Urinary bladder (tissue), 4 donors: ENCODE results near the gene POU2F3. TPM values are rescaled to one million over a fixed set of nuclear protein-coding genes. Genes with fewer than 3 reads are reported as not detected.
A peak's percentile ranks its signal among the peaks of the same experiment; 100 is the strongest.

ENCODE experiments used
- DNase-seq: peaks from one replicate; pipeline ENCODE4 v3.0.0-alpha.2; 2015; ENCODE audit errors: extremely low spot score
- H3K27ac ChIP-seq: one replicate; pipeline ENCODE4 v1.5.1; 2013; ENCODE audit warnings: low read depth, mild to moderate bottlenecking, moderate library complexity
- H3K36me3 ChIP-seq: one replicate; pipeline ENCODE4 v1.6.1; 2013; ENCODE audit warnings: mild to moderate bottlenecking, moderate library complexity; ENCODE audit not compliant: insufficient read depth
- H3K4me1 ChIP-seq: one replicate; pipeline ENCODE4 v1.6.1; 2013; ENCODE audit warnings: mild to moderate bottlenecking, moderate library complexity; ENCODE audit not compliant: insufficient read depth
- H3K4me3 ChIP-seq: one replicate; pipeline ENCODE4 v1.5.1; 2013; ENCODE audit warnings: low read depth, low read length
- WGBS: extraction: QIAGEN DNeasy Blood & Tissue Kit; methylation state at CpG from one replicate; pipeline ENCODE4 v1.1.7; 2013; 5-methylcytosine and 5-hydroxymethylcytosine counted together
- polyA plus RNA-seq: library from polyadenylated mRNA; stranded (reverse); fragments of 200-250 nt; gene quantifications from one replicate; pipeline ENCODE4 v1.2.3, GENCODE V29; 2013
- total RNA-seq: library from RNA; depleted of rRNA; stranded (reverse); fragments of >200 nt; gene quantifications from one replicate; pipeline ENCODE4 v1.2.3, GENCODE V29; 2014
- donor health status: healthy with polysubstance abuse.
- donor health status: healthy.

Gene POU2F3
- total and polyA plus RNA-seq, 2 donors: 0.44 to 0.58 TPM

- H3K4me3 ChIP-seq: no peak overlapping the region
- peaks cover 2% of the 10 kb centered on the region for H3K4me1 ChIP-seq
- WGBS: 55% methylated on average over 4 of the region's 4 CpGs
- DNase-seq: no peak
- H3K27ac ChIP-seq: no peak overlapping the region
- no peaks in the 10 kb centered on the region for H3K36me3 ChIP-seq
These were observed 36.3 kb upstream of the POU2F3 start for GRCh38 chr11:120203626-120204025.

- Histone ChIP-seq H3K4me1 (peaks cover 2% of the 10 kb centered on the region), H3K36me3 (no peaks in the 10 kb centered on the region), H3K4me3 (no peak overlapping the region), H3K27ac (no peak overlapping the region)
- DNase-seq: no peak
- 86% methylated on average over 7 of the region's 7 CpGs for WGBS
These were observed 34.3 kb upstream of the POU2F3 start for GRCh38 chr11:120205596-120206161.

GRCh38 chr11:120207512-120207911 is 32.4 kb upstream of the POU2F3 start:
- Histone ChIP-seq H3K36me3 (no peaks in the 10 kb centered on the region), H3K27ac (no peak overlapping the region), H3K4me3 (no peak overlapping the region), H3K4me1 (peaks cover 2% of the 10 kb centered on the region)
- WGBS: 74% methylated on average over 7 of the region's 7 CpGs
- no peak for DNase-seq

GRCh38 chr11:120208001-120208441 is 31.9 kb upstream of the POU2F3 start:
- no peak for DNase-seq
- WGBS: 42% methylated on average over 13 of the region's 13 CpGs
- Histone ChIP-seq H3K4me1 (peaks cover 2% of the 10 kb centered on the region), H3K36me3 (no peaks in the 10 kb centered on the region), H3K27ac (peak overlapping the region; percentile 13), H3K4me3 (no peak overlapping the region)

- Histone ChIP-seq H3K4me1 (no peaks in the 10 kb centered on the region), H3K27ac (peak overlapping the region; percentile 32)
These were observed 31.2 kb upstream of the POU2F3 start for GRCh38 chr11:120208777-120209176.

GRCh38 chr11:120209746-120210625 is 30.0 kb upstream of the POU2F3 start:
- DNase-seq: no peak
- Histone ChIP-seq H3K4me1 (no peaks in the 10 kb centered on the region), H3K27ac (peak overlapping the region; percentile 76), H3K4me3 (peak overlapping the region; percentile 88), H3K36me3 (no peaks in the 10 kb centered on the region)
- WGBS: 12% methylated on average over 26 of the region's 26 CpGs

More at GRCh38 chr11:120208777-120209176, 31.2 kb upstream of the POU2F3 start:
- H3K36me3 ChIP-seq: no peaks in the 10 kb centered on the region
- DNase-seq: no peak
- 46% methylated on average over 6 of the region's 6 CpGs for WGBS
- H3K4me3 ChIP-seq: no peak overlapping the region

- H3K4me3 ChIP-seq: peak within 1 kb of the TSS; percentile 88
- H3K27ac ChIP-seq: peak within 1 kb of the TSS; percentile 76
- no peaks in the 10 kb centered on the region for H3K36me3 ChIP-seq
- no peak for DNase-seq
- no peaks in the 10 kb centered on the region for H3K4me1 ChIP-seq
- under 1% methylated on average over 106 of the region's 108 CpGs for WGBS
These were observed 29.1 kb upstream of the POU2F3 start, which contains the start of gene OAF for GRCh38 chr11:120210626-120211521. OAF (plus strand) TSS chr11:120211032; CDS start chr11:120211280, 248 bp downstream.

- no peaks in the 10 kb centered on the region for H3K36me3 ChIP-seq
These were observed 28.2 kb upstream of the POU2F3 start for GRCh38 chr11:120211522-120212258.

GRCh38 chr11:120212259-120212878 is 27.6 kb upstream of the POU2F3 start:
- no peak for DNase-seq
- WGBS: 47% methylated on average over 13 of the region's 13 CpGs
- Histone ChIP-seq H3K27ac (peak overlapping the region; percentile 59), H3K4me1 (no peaks in the 10 kb centered on the region), H3K36me3 (no peaks in the 10 kb centered on the region), H3K4me3 (peak overlapping the region; percentile 88)

More at GRCh38 chr11:120211522-120212258, 28.2 kb upstream of the POU2F3 start:
- DNase-seq: no peak
- Histone ChIP-seq H3K4me3 (peak overlapping the region; percentile 88), H3K4me1 (no peaks in the 10 kb centered on the region), H3K27ac (peak overlapping the region; percentile 57)
- 19% methylated on average over 18 of the region's 18 CpGs for WGBS

GRCh38 chr11:120212926-120213325 is 27.0 kb upstream of the POU2F3 start:
- no peak for DNase-seq
- WGBS: 62% methylated on average over 2 of the region's 2 CpGs
- Histone ChIP-seq H3K27ac (peak overlapping the region; percentile 59), H3K4me1 (no peaks in the 10 kb centered on the region), H3K4me3 (no peak overlapping the region), H3K36me3 (no peaks in the 10 kb centered on the region)

GRCh38 chr11:120214581-120214980 is 25.4 kb upstream of the POU2F3 start:
- Histone ChIP-seq H3K4me1 (no peaks in the 10 kb centered on the region), H3K4me3 (no peak overlapping the region), H3K36me3 (no peaks in the 10 kb centered on the region), H3K27ac (no peak overlapping the region)
- DNase-seq: no peak
- 87% methylated on average over 7 of the region's 7 CpGs for WGBS

- no peak overlapping the region for H3K4me3 ChIP-seq
- no peaks in the 10 kb centered on the region for H3K36me3 ChIP-seq
- DNase-seq: no peak
- H3K4me1 ChIP-seq: peaks cover 2% of the 10 kb centered on the region
- WGBS: 50% methylated on average over 5 of the region's 5 CpGs
- H3K27ac ChIP-seq: peak overlapping the region; percentile 40
These were observed 24.3 kb upstream of the POU2F3 start for GRCh38 chr11:120215634-120216033.
